Measurements from ENCODE around the gene PGM3.

PGM3 gene

GRCh38 chr6:83160167-83160566 lies 32.9 kb downstream of the PGM3 start:
- no peak overlapping the region for H3K27ac ChIP-seq
- TF ChIP-seq CTCF (IDR thresholded peaks at IDR 0.05), result no peak
- no peak for TF ChIP-seq ZFX (IDR thresholded peaks at IDR 0.05; ENCODE audit: borderline replicate concordance)

- TF ChIP-seq ZFX (IDR thresholded peaks at IDR 0.05; ENCODE audit: borderline replicate concordance) (no peak), CTCF (IDR thresholded peaks at IDR 0.05) (no peak)
Measured at GRCh38 chr6:83155794-83156193, 37.3 kb downstream of the PGM3 start.

GRCh38 chr6:83153883-83154521 lies 39.1 kb downstream of the PGM3 start:
- no peak for TF ChIP-seq CTCF (IDR thresholded peaks at IDR 0.05)
- no peak for TF ChIP-seq ZFX (IDR thresholded peaks at IDR 0.05; ENCODE audit: borderline replicate concordance)
- no peak overlapping the region for H3K27ac ChIP-seq

More at GRCh38 chr6:83155794-83156193, 37.3 kb downstream of the PGM3 start:
- H3K27ac ChIP-seq, result no peak overlapping the region

GRCh38 chr6:83152913-83153312 lies 40.2 kb downstream of the PGM3 start:
- no peak overlapping the region for H3K27ac ChIP-seq
- TF ChIP-seq ZFX (IDR thresholded peaks at IDR 0.05; ENCODE audit: borderline replicate concordance) (no peak), CTCF (IDR thresholded peaks at IDR 0.05) (no peak)

GRCh38 chr6:83151114-83151513 lies 42.0 kb downstream of the PGM3 start:
- no peak for TF ChIP-seq CTCF (IDR thresholded peaks at IDR 0.05)
- TF ChIP-seq ZFX (IDR thresholded peaks at IDR 0.05; ENCODE audit: borderline replicate concordance), result no peak
- no peak overlapping the region for H3K27ac ChIP-seq

GRCh38 chr6:83138758-83139157 lies 54.3 kb downstream of the PGM3 start:
- TF ChIP-seq ZFX (IDR thresholded peaks at IDR 0.05; ENCODE audit: borderline replicate concordance) (no peak), CTCF (IDR thresholded peaks at IDR 0.05) (no peak)
- H3K27ac ChIP-seq, result no peak overlapping the region

- no peak overlapping the region for H3K27ac ChIP-seq
- TF ChIP-seq CTCF (IDR thresholded peaks at IDR 0.05) (no peak), ZFX (IDR thresholded peaks at IDR 0.05; ENCODE audit: borderline replicate concordance) (no peak)
Measured at GRCh38 chr6:83138118-83138722, 54.8 kb downstream of the PGM3 start.

All from 22Rv1 (cell line).